Stimulated activated naive CD4-positive, alpha-beta T cell (primary cell): Measurements from ENCODE around the gene LRRC23.
"Not testable (repeated sequence)": the region's sequence is repeated elsewhere in the genome, so short reads cannot be mapped to it uniquely, and the experiment has no call there.

Source experiments
- DNase-seq, 6 experiments: peaks; one replicate each; lab custom pipeline; 2025; lab: John Stamatoyannopoulos, UW

Gene LRRC23

GRCh38 chr12:6904280-6905276 lies at the start of gene LRRC23:
LRRC23 (plus strand) TSS chr12:6904822; CDS start chr12:6905634, 812 bp downstream.
- DNase-seq = peak; percentile 93 to 97 (median 95)

GRCh38 chr12:6855322-6855721 lies 49.3 kb upstream of the LRRC23 start:
- DNase-seq = no peak

- DNase-seq = no peak
These were observed 45.8 kb upstream of the LRRC23 start for GRCh38 chr12:6858799-6859198.

GRCh38 chr12:6860116-6860515 lies 44.5 kb upstream of the LRRC23 start:
- no peak for DNase-seq

GRCh38 chr12:6860942-6861341 lies 43.7 kb upstream of the LRRC23 start:
- no peak for DNase-seq

GRCh38 chr12:6861391-6861790 lies 43.2 kb upstream of the LRRC23 start:
- DNase-seq = no peak

- DNase-seq = no peak
These were observed 41.6 kb upstream of the LRRC23 start for GRCh38 chr12:6863033-6863432.

GRCh38 chr12:6863586-6864321 lies 40.9 kb upstream of the LRRC23 start:
- DNase-seq = no peak

- not testable (repeated sequence) for DNase-seq
These were observed 39.3 kb upstream of the LRRC23 start for GRCh38 chr12:6865307-6865706.

GRCh38 chr12:6866163-6866919 lies 38.3 kb upstream of the LRRC23 start:
- no peak for DNase-seq

- DNase-seq = peak in 1 of 6 experiments; percentile 63
These were observed 37.7 kb upstream of the LRRC23 start for GRCh38 chr12:6866920-6867412.

GRCh38 chr12:6867413-6868210 lies 37.0 kb upstream of the LRRC23 start, which contains the start of gene TPI1:
TPI1 (plus strand) TSS chr12:6867531; CDS start chr12:6867567, 36 bp downstream.
- DNase-seq = peak; percentile 34 to 76 (median 69)

- peak in 1 of 6 experiments; percentile 71 for DNase-seq
These were observed 36.2 kb upstream of the LRRC23 start for GRCh38 chr12:6868211-6869048.

GRCh38 chr12:6869049-6870021 lies 35.3 kb upstream of the LRRC23 start:
- peak; percentile 64 to 89 (median 78) for DNase-seq

- DNase-seq = not testable (repeated sequence)
These were observed 34.3 kb upstream of the LRRC23 start for GRCh38 chr12:6870304-6870703.

GRCh38 chr12:6871052-6871957 lies 33.3 kb upstream of the LRRC23 start:
- peak in 1 of 6 experiments; percentile 16 for DNase-seq
